HEK293 (cell line): Measurements from ENCODE around the gene DLG2.

Experiments
- CTCF ChIP-seq: fragments of 450-650 bp; formaldehyde crosslinking; IDR thresholded peaks from 2 replicates; pipeline ENCODE4 v1.5.1; 2016; ENCODE audit warnings: missing biosample characterization, missing genetic modification characterization
- ZNF837 ChIP-seq: fragments of 450-650 bp; formaldehyde crosslinking; IDR thresholded peaks from 2 replicates; pipeline ENCODE4 v1.5.1; 2016; ENCODE audit warnings: missing biosample characterization, missing genetic modification characterization

GRCh38 chr11:83759148-83759547, 1868.0 kb downstream of the DLG2 start:
- TF ChIP-seq CTCF (tag by site-specific recombination) (no peak), ZNF837 (no peak)
